GM21825 (cell line): ENCODE measurements around the gene PRMT5.
"Not testable (repeated sequence)": the region's sequence is repeated elsewhere in the genome, so short reads cannot be mapped to it uniquely, and the experiment has no call there.

ENCODE experiments used
- ATAC-seq: cut with Tn5 transposase; IDR thresholded peaks from one replicate; pipeline ENCODE4 v1.9.1; 2021; ENCODE audit warnings: mild to moderate bottlenecking, moderate library complexity; ENCODE audit not compliant: unreplicated experiment

Gene PRMT5

GRCh38 chr14:22929104-22929960 lies at the start of gene PRMT5:
Gene PRMT5 (minus strand): TSS chr14:22929376. CDS start chr14:22929361, 15 bp downstream.
- peak; percentile 90 for ATAC-seq

GRCh38 chr14:22978487-22978837 lies 49.3 kb upstream of the PRMT5 start:
- no peak for ATAC-seq

GRCh38 chr14:22977684-22978486 lies 48.7 kb upstream of the PRMT5 start:
- no peak for ATAC-seq

- ATAC-seq: no peak
These were observed 48.2 kb upstream of the PRMT5 start for GRCh38 chr14:22977434-22977683.

GRCh38 chr14:22976620-22977433 lies 47.7 kb upstream of the PRMT5 start:
- no peak for ATAC-seq

- no peak for ATAC-seq
These were observed 45.5 kb upstream of the PRMT5 start for GRCh38 chr14:22974530-22975313.

GRCh38 chr14:22973217-22974032 lies 44.2 kb upstream of the PRMT5 start:
- ATAC-seq: no peak

- ATAC-seq: no peak
These were observed 43.2 kb upstream of the PRMT5 start for GRCh38 chr14:22972313-22972930.

GRCh38 chr14:22971152-22971551 lies 42.0 kb upstream of the PRMT5 start:
- ATAC-seq: no peak

GRCh38 chr14:22966783-22967269 lies 37.6 kb upstream of the PRMT5 start:
- ATAC-seq: no peak

GRCh38 chr14:22965916-22966782 lies 37.0 kb upstream of the PRMT5 start:
- ATAC-seq: not testable (repeated sequence)

- ATAC-seq: no peak
These were observed 33.0 kb upstream of the PRMT5 start for GRCh38 chr14:22962061-22962676.

- ATAC-seq: no peak
These were observed 26.8 kb upstream of the PRMT5 start for GRCh38 chr14:22955702-22956569.

GRCh38 chr14:22952418-22952817 lies 23.2 kb upstream of the PRMT5 start:
- no peak for ATAC-seq

- not testable (repeated sequence) for ATAC-seq
These were observed 22.6 kb upstream of the PRMT5 start for GRCh38 chr14:22951795-22952194.

GRCh38 chr14:22945642-22946041 lies 16.5 kb upstream of the PRMT5 start:
- no peak for ATAC-seq

- no peak for ATAC-seq
These were observed 10.5 kb upstream of the PRMT5 start for GRCh38 chr14:22939684-22940083.
